Measurements from ENCODE around the gene ARMC9. TPM values are rescaled to one million over a fixed set of nuclear protein-coding genes. Genes with fewer than 3 reads are reported as not detected.

The ARMC9 gene
- total RNA-seq, 1 experiment from 2014 or later: 3.3 TPM

GRCh38 chr2:231386446-231386845, 188.0 kb downstream of the ARMC9 start:
- Histone ChIP-seq H3K9me3 (no peaks in the 10 kb centered on the region), H3K4me3 (ENCODE audit: low read depth, low read length) (no peak overlapping the region), H3K27me3 (replicated peaks; ENCODE audit: control insufficient read depth, insufficient read depth, low read length) (no peaks in the 10 kb centered on the region), H3K4me1 (no peaks in the 10 kb centered on the region), H3K36me3 (ENCODE audit: control insufficient read depth, insufficient read depth, low read length) (no peaks in the 10 kb centered on the region)
- POLR2A ChIA-PET: no interaction called here
- Mint-ChIP-seq H3K27me3 (ENCODE audit: insufficient read depth, unreplicated experiment) (no peaks in the 10 kb centered on the region), H3K9me3 (ENCODE audit: unreplicated experiment) (no peaks in the 10 kb centered on the region), H3K4me1 (ENCODE audit: low read depth, unreplicated experiment) (no peaks in the 10 kb centered on the region), H3K27ac (ENCODE audit: unreplicated experiment) (no peak overlapping the region), H3K36me3 (ENCODE audit: insufficient read depth, unreplicated experiment) (no peaks in the 10 kb centered on the region), H3K4me3 (ENCODE audit: unreplicated experiment) (no peak overlapping the region)
- CTCF ChIA-PET: no interaction called here
- BruUV-seq (replicated peaks): no TSS peak
- intact Hi-C loops (cut with micrococcal nuclease; ENCODE audit: unreplicated experiment): no loop called here
- no peak for DNase-seq
- TF ChIP-seq CTCF (IDR thresholded peaks at IDR 0.05; ENCODE audit: insufficient read depth in 1 of 2, low read depth in 1 of 2, low read length in 1 of 2, severe bottlenecking in 1 of 2, unreplicated experiment in 1 of 2): no peak

- H3K9me3 Mint-ChIP-seq (ENCODE audit: unreplicated experiment): no peaks in the 10 kb centered on the region
- no peaks in the 10 kb centered on the region for H3K27me3 Mint-ChIP-seq (ENCODE audit: insufficient read depth, unreplicated experiment)
- H3K9me3 ChIP-seq: no peaks in the 10 kb centered on the region
- POLR2A ChIA-PET: no interaction called here
- H3K36me3 Mint-ChIP-seq (ENCODE audit: insufficient read depth, unreplicated experiment): no peaks in the 10 kb centered on the region
- H3K27ac Mint-ChIP-seq (ENCODE audit: unreplicated experiment): no peak overlapping the region
- intact Hi-C loops (cut with micrococcal nuclease; ENCODE audit: unreplicated experiment): no loop called here
- no TSS peak for BruUV-seq (replicated peaks)
- H3K4me3 Mint-ChIP-seq (ENCODE audit: unreplicated experiment): no peak overlapping the region
- TF ChIP-seq CTCF (IDR thresholded peaks at IDR 0.05; ENCODE audit: insufficient read depth in 1 of 2, low read depth in 1 of 2, low read length in 1 of 2, severe bottlenecking in 1 of 2, unreplicated experiment in 1 of 2): no peak
- H3K27me3 ChIP-seq (replicated peaks; ENCODE audit: control insufficient read depth, insufficient read depth, low read length): no peaks in the 10 kb centered on the region
- H3K4me1 ChIP-seq: no peaks in the 10 kb centered on the region
- DNase-seq: no peak
- no peaks in the 10 kb centered on the region for H3K36me3 ChIP-seq (ENCODE audit: control insufficient read depth, insufficient read depth, low read length)
- H3K4me3 ChIP-seq (ENCODE audit: low read depth, low read length): no peak overlapping the region
- H3K4me1 Mint-ChIP-seq (ENCODE audit: low read depth, unreplicated experiment): no peaks in the 10 kb centered on the region
- CTCF ChIA-PET: interaction anchor here (0.6 kb wide), 1 partner anchor 12 kb away, joined by 3 read pairs; no protein-coding TSS in a partner anchor
Measured at GRCh38 chr2:231387904-231388724, 189.7 kb downstream of the ARMC9 start.

GRCh38 chr2:231388725-231389346, 190.4 kb downstream of the ARMC9 start:
- ChIA-PET POLR2A (no interaction called here), CTCF (interaction anchor here (0.6 kb wide), 1 partner anchor 11 kb away, joined by 3 read pairs; no protein-coding TSS in a partner anchor)
- H3K4me1 ChIP-seq: no peaks in the 10 kb centered on the region
- H3K36me3 Mint-ChIP-seq (ENCODE audit: insufficient read depth, unreplicated experiment): no peaks in the 10 kb centered on the region
- H3K4me3 Mint-ChIP-seq (ENCODE audit: unreplicated experiment): no peak overlapping the region
- H3K4me1 Mint-ChIP-seq (ENCODE audit: low read depth, unreplicated experiment): no peaks in the 10 kb centered on the region
- no peaks in the 10 kb centered on the region for H3K36me3 ChIP-seq (ENCODE audit: control insufficient read depth, insufficient read depth, low read length)
- BruUV-seq (replicated peaks): no TSS peak
- TF ChIP-seq CTCF (IDR thresholded peaks at IDR 0.05; ENCODE audit: insufficient read depth in 1 of 2, low read depth in 1 of 2, low read length in 1 of 2, severe bottlenecking in 1 of 2, unreplicated experiment in 1 of 2): no peak
- H3K9me3 ChIP-seq: no peaks in the 10 kb centered on the region
- no peak overlapping the region for H3K27ac Mint-ChIP-seq (ENCODE audit: unreplicated experiment)
- no peaks in the 10 kb centered on the region for H3K9me3 Mint-ChIP-seq (ENCODE audit: unreplicated experiment)
- H3K27me3 Mint-ChIP-seq (ENCODE audit: insufficient read depth, unreplicated experiment): no peaks in the 10 kb centered on the region
- no peaks in the 10 kb centered on the region for H3K27me3 ChIP-seq (replicated peaks; ENCODE audit: control insufficient read depth, insufficient read depth, low read length)
- no peak overlapping the region for H3K4me3 ChIP-seq (ENCODE audit: low read depth, low read length)
- no peak for DNase-seq
- intact Hi-C loops (cut with micrococcal nuclease; ENCODE audit: unreplicated experiment): no loop called here
